GM19238 (cell line): ENCODE results near the gene C1QA.

Experiments
- DNase-seq: peaks from one replicate; pipeline ENCODE4 v3.0.0; 2011; ENCODE audit warnings: low spot score; ENCODE audit not compliant: insufficient read length

C1QA gene

GRCh38 chr1:22636353-22636752, at the start of gene C1QA:
Gene C1QA (plus strand): TSS chr1:22636628. CDS start chr1:22637617, 989 bp downstream.
- no peak for DNase-seq

- no peak for DNase-seq
Observed at GRCh38 chr1:22587247-22587646, 49.2 kb upstream of the C1QA start.

GRCh38 chr1:22588899-22589422, 47.5 kb upstream of the C1QA start:
- DNase-seq, result no peak

GRCh38 chr1:22591576-22591975, 44.9 kb upstream of the C1QA start:
- DNase-seq, result no peak

GRCh38 chr1:22592051-22592450, 44.4 kb upstream of the C1QA start:
- DNase-seq, result no peak

GRCh38 chr1:22592919-22593790, 43.3 kb upstream of the C1QA start:
- no peak for DNase-seq

GRCh38 chr1:22594396-22594795, 42.0 kb upstream of the C1QA start:
- no peak for DNase-seq

GRCh38 chr1:22595108-22595507, 41.3 kb upstream of the C1QA start:
- no peak for DNase-seq

- no peak for DNase-seq
Observed at GRCh38 chr1:22597301-22597965, 39.0 kb upstream of the C1QA start.

- DNase-seq, result no peak
Observed at GRCh38 chr1:22597996-22598395, 38.4 kb upstream of the C1QA start.

GRCh38 chr1:22598736-22599135, 37.7 kb upstream of the C1QA start:
- no peak for DNase-seq

- no peak for DNase-seq
Observed at GRCh38 chr1:22600071-22600816, 36.2 kb upstream of the C1QA start.

- DNase-seq, result no peak
Observed at GRCh38 chr1:22600817-22601605, 35.4 kb upstream of the C1QA start.

- no peak for DNase-seq
Observed at GRCh38 chr1:22601610-22602009, 34.8 kb upstream of the C1QA start.

- DNase-seq, result no peak
Observed at GRCh38 chr1:22602060-22602740, 34.2 kb upstream of the C1QA start.

- no peak for DNase-seq
Observed at GRCh38 chr1:22606161-22606560, 30.3 kb upstream of the C1QA start.

- no peak for DNase-seq
Observed at GRCh38 chr1:22607154-22607553, 29.3 kb upstream of the C1QA start.

GRCh38 chr1:22608361-22608760, 28.1 kb upstream of the C1QA start:
- no peak for DNase-seq

- DNase-seq, result no peak
Observed at GRCh38 chr1:22609291-22609690, 27.1 kb upstream of the C1QA start.

- DNase-seq, result no peak
Observed at GRCh38 chr1:22611530-22611947, 24.9 kb upstream of the C1QA start.
